ENCODE results near the gene DOCK1.

Gene DOCK1

DNA sequence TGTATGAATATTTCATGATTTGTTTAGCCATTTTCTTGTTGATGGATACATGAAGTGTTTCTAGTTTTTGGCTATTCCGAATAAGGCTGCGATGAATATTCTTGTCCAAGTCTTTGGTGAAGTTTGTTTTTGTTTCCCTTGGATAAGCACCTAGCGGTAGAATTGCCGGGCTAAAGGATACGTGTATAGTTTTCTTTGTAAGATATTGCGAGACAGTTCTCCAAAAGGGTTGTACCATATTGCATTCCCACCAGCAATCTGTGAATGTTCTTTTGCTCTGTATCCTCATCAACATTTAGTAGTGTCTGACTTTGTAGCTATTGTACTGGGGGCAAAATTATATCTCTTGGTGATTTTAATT, 142.6 kb downstream of the DOCK1 start:
- no peaks in the 10 kb centered on the region for H3K79me2 ChIP-seq (ENCODE audit: control insufficient read depth, insufficient read depth, low read length, unreplicated experiment)
- H3K27me3 ChIP-seq (ENCODE audit: insufficient read depth, low read length), result no peaks in the 10 kb centered on the region
- H2AFZ ChIP-seq (ENCODE audit: low read length, unreplicated experiment), result no peak overlapping the region
- H3K4me1 ChIP-seq (ENCODE audit: control insufficient read depth, insufficient read depth, low read length, unreplicated experiment), result peaks cover 13% of the 10 kb centered on the region
- peaks cover 13% of the 10 kb centered on the region; the same call in 1 of the 2 replicates for H3K36me3 ChIP-seq (ENCODE audit: insufficient read depth, low read length)
- no peak overlapping the region for H3K27ac ChIP-seq (ENCODE audit: low read depth, low read length)
- H3K4me3 ChIP-seq (ENCODE audit: low read depth, low read length), result no peak overlapping the region

DNA sequence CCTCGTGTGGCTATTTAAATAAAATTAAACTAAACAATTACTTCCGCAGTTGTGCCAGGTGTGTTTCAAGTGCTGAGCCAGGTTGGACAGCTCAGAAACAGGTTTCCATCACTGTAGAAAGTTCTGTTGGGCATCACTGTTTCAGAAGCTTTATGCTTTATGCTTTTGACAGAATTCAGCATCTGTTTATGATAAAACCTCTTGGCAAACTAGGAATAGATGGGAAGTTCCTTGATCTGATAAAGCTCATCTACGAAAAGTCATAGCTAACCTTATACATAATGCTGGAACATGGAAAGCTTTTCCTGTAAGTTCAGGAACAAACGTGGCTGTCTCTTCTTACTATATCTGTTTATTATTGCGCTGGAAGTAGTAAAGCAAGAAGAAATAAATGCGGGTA, 143.4 kb downstream of the DOCK1 start:
- 0 out of 2 replicates have a peak, but pooled peaks cover 6% of the 10 kb centered on the region for H3K36me3 ChIP-seq (ENCODE audit: insufficient read depth, low read length)
- no peaks in the 10 kb centered on the region for H3K27me3 ChIP-seq (ENCODE audit: insufficient read depth, low read length)
- no peak overlapping the region for H3K4me3 ChIP-seq (ENCODE audit: low read depth, low read length)
- peaks cover 13% of the 10 kb centered on the region for H3K4me1 ChIP-seq (ENCODE audit: control insufficient read depth, insufficient read depth, low read length, unreplicated experiment)
- H3K27ac ChIP-seq (ENCODE audit: low read depth, low read length), result no peak overlapping the region
- no peak overlapping the region for H2AFZ ChIP-seq (ENCODE audit: low read length, unreplicated experiment)
- no peaks in the 10 kb centered on the region for H3K79me2 ChIP-seq (ENCODE audit: control insufficient read depth, insufficient read depth, low read length, unreplicated experiment)

GRCh38 chr10:127052001-127052400, 146.8 kb downstream of the DOCK1 start:
- peaks cover 20% of the 10 kb centered on the region for H3K36me3 ChIP-seq (ENCODE audit: insufficient read depth, low read length)
- no peak overlapping the region for H3K27ac ChIP-seq (ENCODE audit: low read depth, low read length)
- H3K4me3 ChIP-seq (ENCODE audit: low read depth, low read length), result no peak overlapping the region
- H2AFZ ChIP-seq (ENCODE audit: low read length, unreplicated experiment), result no peak overlapping the region
- H3K27me3 ChIP-seq (ENCODE audit: insufficient read depth, low read length), result no peaks in the 10 kb centered on the region
- peaks cover 9% of the 10 kb centered on the region for H3K4me1 ChIP-seq (ENCODE audit: control insufficient read depth, insufficient read depth, low read length, unreplicated experiment)
- H3K79me2 ChIP-seq (ENCODE audit: control insufficient read depth, insufficient read depth, low read length, unreplicated experiment), result no peaks in the 10 kb centered on the region

DNA sequence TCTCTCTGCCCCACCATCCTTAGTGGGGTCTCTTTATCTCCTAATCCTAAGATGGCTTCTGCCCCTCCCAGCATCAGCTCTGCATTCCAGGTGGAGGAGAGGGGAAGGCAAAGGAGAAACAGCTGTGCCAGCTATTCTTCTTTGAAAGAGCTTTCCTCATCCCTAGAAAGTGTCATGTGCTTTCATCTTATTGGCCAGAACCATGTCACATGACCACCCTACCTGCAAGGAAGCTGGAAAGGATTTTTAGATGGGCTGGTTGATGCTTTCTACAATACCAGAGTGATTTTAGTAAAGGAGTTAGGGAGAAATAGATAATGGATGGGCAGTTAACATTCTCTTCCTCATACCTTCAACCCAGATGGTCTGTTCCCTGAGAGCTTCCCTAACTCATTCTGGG, 150.0 kb downstream of the DOCK1 start:
- Histone ChIP-seq H3K27me3 (ENCODE audit: insufficient read depth, low read length) (no peaks in the 10 kb centered on the region), H2AFZ (ENCODE audit: low read length, unreplicated experiment) (no peak overlapping the region), H3K4me3 (ENCODE audit: low read depth, low read length) (no peak overlapping the region), H3K79me2 (ENCODE audit: control insufficient read depth, insufficient read depth, low read length, unreplicated experiment) (no peaks in the 10 kb centered on the region), H3K36me3 (ENCODE audit: insufficient read depth, low read length) (peaks cover 48% of the 10 kb centered on the region), H3K4me1 (ENCODE audit: control insufficient read depth, insufficient read depth, low read length, unreplicated experiment) (no peaks in the 10 kb centered on the region), H3K27ac (ENCODE audit: low read depth, low read length) (no peak overlapping the region)

DNA sequence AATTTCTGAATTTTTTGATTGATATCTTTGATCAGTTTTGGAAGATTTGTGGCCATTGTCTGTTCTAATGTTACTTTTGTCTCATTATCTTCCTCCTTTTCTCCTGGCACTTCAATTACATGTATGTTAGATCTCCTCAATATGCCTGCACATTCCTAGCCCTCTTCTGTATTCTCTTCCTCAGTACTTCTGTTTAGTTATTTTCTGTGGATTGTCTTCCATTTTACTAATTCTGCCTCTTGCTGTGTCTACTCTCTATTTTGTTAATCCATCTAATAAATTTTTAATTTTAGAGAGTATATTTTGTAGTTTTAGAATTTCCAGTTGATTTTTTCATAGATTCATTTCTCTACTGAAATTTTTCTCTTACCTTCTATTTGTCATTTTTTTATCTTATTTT, 154.1 kb downstream of the DOCK1 start:
- Histone ChIP-seq H2AFZ (ENCODE audit: low read length, unreplicated experiment) (no peak overlapping the region), H3K4me1 (ENCODE audit: control insufficient read depth, insufficient read depth, low read length, unreplicated experiment) (no peaks in the 10 kb centered on the region), H3K27ac (ENCODE audit: low read depth, low read length) (no peak overlapping the region), H3K36me3 (ENCODE audit: insufficient read depth, low read length) (peaks cover 49% of the 10 kb centered on the region), H3K4me3 (ENCODE audit: low read depth, low read length) (no peak overlapping the region), H3K79me2 (ENCODE audit: control insufficient read depth, insufficient read depth, low read length, unreplicated experiment) (no peaks in the 10 kb centered on the region), H3K27me3 (ENCODE audit: insufficient read depth, low read length) (no peaks in the 10 kb centered on the region)

DNA sequence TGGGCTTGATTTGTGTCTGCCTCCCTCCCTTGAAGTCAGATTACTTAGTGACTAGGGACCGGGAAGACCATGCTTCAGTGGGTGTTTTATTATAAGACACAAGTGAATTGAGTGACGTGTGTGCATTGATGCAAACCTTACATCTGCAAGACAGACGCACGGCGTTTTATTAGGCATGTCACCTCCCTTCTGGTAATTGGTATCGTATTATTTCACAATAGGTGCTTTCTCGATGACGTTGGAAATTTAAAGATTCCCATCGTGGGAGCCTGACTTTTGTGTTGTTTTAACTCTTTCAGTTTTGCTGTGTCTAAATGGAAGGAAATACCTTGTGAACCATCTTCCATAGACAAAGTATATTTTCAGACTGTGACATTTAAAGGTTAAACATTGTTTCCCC, 158.5 kb downstream of the DOCK1 start:
- Histone ChIP-seq H3K27me3 (ENCODE audit: insufficient read depth, low read length) (no peaks in the 10 kb centered on the region), H3K36me3 (ENCODE audit: insufficient read depth, low read length) (peaks cover 17% of the 10 kb centered on the region), H2AFZ (ENCODE audit: low read length, unreplicated experiment) (no peak overlapping the region), H3K79me2 (ENCODE audit: control insufficient read depth, insufficient read depth, low read length, unreplicated experiment) (no peaks in the 10 kb centered on the region), H3K4me3 (ENCODE audit: low read depth, low read length) (no peak overlapping the region), H3K27ac (ENCODE audit: low read depth, low read length) (no peak overlapping the region), H3K4me1 (ENCODE audit: control insufficient read depth, insufficient read depth, low read length, unreplicated experiment) (no peaks in the 10 kb centered on the region)

DNA sequence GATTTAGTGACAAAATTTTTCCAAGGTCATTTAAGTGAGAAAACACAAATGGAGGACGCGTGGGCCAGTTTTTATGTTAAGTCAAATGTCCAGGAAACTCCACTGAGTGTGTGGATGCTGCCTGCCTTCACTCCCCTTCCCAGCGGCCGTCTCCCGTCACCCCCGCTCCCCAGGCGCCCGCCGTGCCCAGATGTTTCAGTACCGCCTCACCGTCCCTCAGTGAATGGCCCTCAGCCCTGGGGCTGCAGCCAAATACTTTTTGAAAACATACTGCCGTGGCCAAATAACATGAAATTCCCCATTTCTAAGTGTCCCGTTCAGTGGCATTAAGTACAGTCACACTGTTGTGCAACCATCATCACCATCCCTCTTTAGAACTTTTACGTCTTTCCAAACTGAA, 159.2 kb downstream of the DOCK1 start:
- Histone ChIP-seq H3K27me3 (ENCODE audit: insufficient read depth, low read length) (no peaks in the 10 kb centered on the region), H3K4me1 (ENCODE audit: control insufficient read depth, insufficient read depth, low read length, unreplicated experiment) (no peaks in the 10 kb centered on the region), H3K79me2 (ENCODE audit: control insufficient read depth, insufficient read depth, low read length, unreplicated experiment) (no peaks in the 10 kb centered on the region), H2AFZ (ENCODE audit: low read length, unreplicated experiment) (no peak overlapping the region), H3K4me3 (ENCODE audit: low read depth, low read length) (no peak overlapping the region), H3K36me3 (ENCODE audit: insufficient read depth, low read length) (peaks cover 11% of the 10 kb centered on the region), H3K27ac (ENCODE audit: low read depth, low read length) (no peak overlapping the region)

- no peaks in the 10 kb centered on the region for H3K27me3 ChIP-seq (ENCODE audit: insufficient read depth, low read length)
- no peak overlapping the region for H3K4me3 ChIP-seq (ENCODE audit: low read depth, low read length)
- no peak overlapping the region for H2AFZ ChIP-seq (ENCODE audit: low read length, unreplicated experiment)
- no peak overlapping the region for H3K27ac ChIP-seq (ENCODE audit: low read depth, low read length)
- H3K4me1 ChIP-seq (ENCODE audit: control insufficient read depth, insufficient read depth, low read length, unreplicated experiment), result no peaks in the 10 kb centered on the region
- H3K79me2 ChIP-seq (ENCODE audit: control insufficient read depth, insufficient read depth, low read length, unreplicated experiment), result no peaks in the 10 kb centered on the region
- no peaks in the 10 kb centered on the region; the same call in 1 of the 2 replicates for H3K36me3 ChIP-seq (ENCODE audit: insufficient read depth, low read length)
These were observed 162.4 kb downstream of the DOCK1 start for GRCh38 chr10:127067542-127068194.

DNA sequence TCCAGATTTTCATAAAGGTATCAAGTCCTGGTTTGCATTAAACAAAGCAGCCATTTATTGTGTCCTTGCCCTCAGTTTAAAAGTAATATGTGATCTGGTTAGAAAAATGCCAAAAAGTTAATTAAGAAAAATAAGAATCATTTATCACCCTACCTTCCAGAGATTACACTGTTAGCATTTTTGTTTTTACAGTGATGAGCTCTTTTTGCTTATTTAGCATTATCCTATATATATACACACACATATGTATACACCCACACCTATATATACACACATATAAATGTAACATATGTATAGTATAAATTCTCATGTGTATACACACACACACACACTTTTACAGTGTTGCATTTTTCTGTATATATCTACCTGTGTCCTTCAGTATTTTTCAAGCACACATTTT, 163.3 kb downstream of the DOCK1 start:
- H3K27ac ChIP-seq (ENCODE audit: low read depth, low read length), result no peak overlapping the region
- no peak overlapping the region for H3K4me3 ChIP-seq (ENCODE audit: low read depth, low read length)
- no peaks in the 10 kb centered on the region for H3K27me3 ChIP-seq (ENCODE audit: insufficient read depth, low read length)
- H3K4me1 ChIP-seq (ENCODE audit: control insufficient read depth, insufficient read depth, low read length, unreplicated experiment), result no peaks in the 10 kb centered on the region
- no peak overlapping the region for H2AFZ ChIP-seq (ENCODE audit: low read length, unreplicated experiment)
- no peaks in the 10 kb centered on the region for H3K79me2 ChIP-seq (ENCODE audit: control insufficient read depth, insufficient read depth, low read length, unreplicated experiment)
- peaks cover 3% of the 10 kb centered on the region; the same call in 1 of the 2 replicates for H3K36me3 ChIP-seq (ENCODE audit: insufficient read depth, low read length)

DNA sequence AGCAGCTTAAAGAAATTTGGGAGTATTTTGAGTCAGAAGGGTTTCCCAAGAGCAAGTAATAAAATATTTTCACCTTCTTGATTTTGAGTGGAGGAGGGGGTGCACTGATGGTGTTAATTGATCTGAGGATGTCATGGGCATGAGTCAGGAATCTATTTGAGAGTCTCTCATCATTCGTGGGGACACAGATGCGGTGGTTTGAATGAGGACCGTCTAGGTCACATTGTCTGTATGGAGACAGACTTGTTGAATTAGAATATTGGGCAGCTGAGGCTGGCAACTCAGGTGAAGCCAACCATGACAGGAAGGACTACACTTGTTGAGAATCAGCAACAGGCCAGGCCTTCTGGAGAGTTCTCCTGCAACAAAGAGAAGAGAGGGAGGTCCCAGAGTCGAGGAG, 164.2 kb downstream of the DOCK1 start:
- Histone ChIP-seq H3K79me2 (ENCODE audit: control insufficient read depth, insufficient read depth, low read length, unreplicated experiment) (no peaks in the 10 kb centered on the region), H3K4me3 (ENCODE audit: low read depth, low read length) (no peak overlapping the region), H3K27me3 (ENCODE audit: insufficient read depth, low read length) (no peaks in the 10 kb centered on the region), H2AFZ (ENCODE audit: low read length, unreplicated experiment) (no peak overlapping the region), H3K36me3 (ENCODE audit: insufficient read depth, low read length) (peaks cover 9% of the 10 kb centered on the region; the same call in 1 of the 2 replicates), H3K4me1 (ENCODE audit: control insufficient read depth, insufficient read depth, low read length, unreplicated experiment) (no peaks in the 10 kb centered on the region), H3K27ac (ENCODE audit: low read depth, low read length) (no peak overlapping the region)

- H3K36me3 ChIP-seq (ENCODE audit: insufficient read depth, low read length), result peaks cover 13% of the 10 kb centered on the region
- H2AFZ ChIP-seq (ENCODE audit: low read length, unreplicated experiment), result no peak overlapping the region
- no peaks in the 10 kb centered on the region for H3K79me2 ChIP-seq (ENCODE audit: control insufficient read depth, insufficient read depth, low read length, unreplicated experiment)
- no peaks in the 10 kb centered on the region for H3K4me1 ChIP-seq (ENCODE audit: control insufficient read depth, insufficient read depth, low read length, unreplicated experiment)
- H3K27me3 ChIP-seq (ENCODE audit: insufficient read depth, low read length), result no peaks in the 10 kb centered on the region
- no peak overlapping the region for H3K27ac ChIP-seq (ENCODE audit: low read depth, low read length)
- no peak overlapping the region for H3K4me3 ChIP-seq (ENCODE audit: low read depth, low read length)
These were observed 165.9 kb downstream of the DOCK1 start for GRCh38 chr10:127071126-127071525.

Data from ACC112 (cell line).